Iris pigment epithelial cell (primary cell): ENCODE results near the gene NFX1.
"Not testable (repeated sequence)": the region's sequence is repeated elsewhere in the genome, so short reads cannot be mapped to it uniquely, and the experiment has no call there.

Source experiments
- DNase-seq: peaks from one replicate; pipeline ENCODE4 v3.0.0-alpha.2; 2011; ENCODE audit warnings: low read depth

NFX1 gene

GRCh38 chr9:33310748-33311147, 20.4 kb downstream of the NFX1 start:
- no peak for DNase-seq

GRCh38 chr9:33311953-33312352, 21.6 kb downstream of the NFX1 start:
- peak; percentile 81 for DNase-seq

GRCh38 chr9:33315371-33315770, 25.1 kb downstream of the NFX1 start:
- DNase-seq = no peak

GRCh38 chr9:33317136-33317535, 26.8 kb downstream of the NFX1 start:
- DNase-seq = not testable (repeated sequence)

GRCh38 chr9:33318225-33318624, 27.9 kb downstream of the NFX1 start:
- no peak for DNase-seq

GRCh38 chr9:33318781-33319180, 28.5 kb downstream of the NFX1 start:
- DNase-seq = no peak

- no peak for DNase-seq
Measured at GRCh38 chr9:33320230-33320567, 29.9 kb downstream of the NFX1 start.

- peak; percentile 97 for DNase-seq
Measured at GRCh38 chr9:33320568-33321261, 30.4 kb downstream of the NFX1 start.

GRCh38 chr9:33329117-33329563, 38.8 kb downstream of the NFX1 start:
- peak; percentile 86 for DNase-seq

GRCh38 chr9:33329979-33330378, 39.7 kb downstream of the NFX1 start:
- peak; percentile 85 for DNase-seq

- no peak for DNase-seq
Measured at GRCh38 chr9:33331377-33331891, 41.1 kb downstream of the NFX1 start.

GRCh38 chr9:33332011-33332410, 41.7 kb downstream of the NFX1 start:
- no peak for DNase-seq

- DNase-seq = peak; percentile 53
Measured at GRCh38 chr9:33332956-33333355, 42.6 kb downstream of the NFX1 start.

GRCh38 chr9:33340186-33340585, 49.9 kb downstream of the NFX1 start:
- DNase-seq = no peak

- no peak for DNase-seq
Measured at GRCh38 chr9:33341182-33341581, 50.9 kb downstream of the NFX1 start.

GRCh38 chr9:33344145-33344544, 53.8 kb downstream of the NFX1 start:
- no peak for DNase-seq

GRCh38 chr9:33346564-33346963, 56.2 kb downstream of the NFX1 start:
- DNase-seq = no peak

- DNase-seq = no peak
Measured at GRCh38 chr9:33348998-33349397, 58.7 kb downstream of the NFX1 start.

- DNase-seq = peak; percentile 37
Measured at GRCh38 chr9:33349743-33350142, 59.4 kb downstream of the NFX1 start.

GRCh38 chr9:33350310-33350709, 60.0 kb downstream of the NFX1 start:
- peak; percentile 94 for DNase-seq

- no peak for DNase-seq
Measured at GRCh38 chr9:33351547-33351946, 61.2 kb downstream of the NFX1 start.

- peak; percentile 91 for DNase-seq
Measured at GRCh38 chr9:33354651-33355211, 64.4 kb downstream of the NFX1 start.

GRCh38 chr9:33355933-33356332, 65.6 kb downstream of the NFX1 start:
- DNase-seq = no peak

- DNase-seq = not testable (repeated sequence)
Measured at GRCh38 chr9:33358641-33359040, 68.3 kb downstream of the NFX1 start.
